Measurements from ENCODE around the gene DNM1.

- TF ChIP-seq POLR2AphosphoS5 (IDR thresholded peaks at IDR 0.05; ENCODE audit: insufficient read depth, low read depth, low read length) (no peak), MAX (IDR thresholded peaks at IDR 0.05; ENCODE audit: insufficient read depth, insufficient read length) (no peak)
- TF ChIP-seq, protein P1, sequence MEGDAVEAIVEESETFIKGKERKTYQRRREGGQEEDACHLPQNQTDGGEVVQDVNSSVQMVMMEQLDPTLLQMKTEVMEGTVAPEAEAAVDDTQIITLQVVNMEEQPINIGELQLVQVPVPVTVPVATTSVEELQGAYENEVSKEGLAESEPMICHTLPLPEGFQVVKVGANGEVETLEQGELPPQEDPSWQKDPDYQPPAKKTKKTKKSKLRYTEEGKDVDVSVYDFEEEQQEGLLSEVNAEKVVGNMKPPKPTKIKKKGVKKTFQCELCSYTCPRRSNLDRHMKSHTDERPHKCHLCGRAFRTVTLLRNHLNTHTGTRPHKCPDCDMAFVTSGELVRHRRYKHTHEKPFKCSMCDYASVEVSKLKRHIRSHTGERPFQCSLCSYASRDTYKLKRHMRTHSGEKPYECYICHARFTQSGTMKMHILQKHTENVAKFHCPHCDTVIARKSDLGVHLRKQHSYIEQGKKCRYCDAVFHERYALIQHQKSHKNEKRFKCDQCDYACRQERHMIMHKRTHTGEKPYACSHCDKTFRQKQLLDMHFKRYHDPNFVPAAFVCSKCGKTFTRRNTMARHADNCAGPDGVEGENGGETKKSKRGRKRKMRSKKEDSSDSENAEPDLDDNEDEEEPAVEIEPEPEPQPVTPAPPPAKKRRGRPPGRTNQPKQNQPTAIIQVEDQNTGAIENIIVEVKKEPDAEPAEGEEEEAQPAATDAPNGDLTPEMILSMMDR (IDR thresholded peaks at IDR 0.05; ENCODE audit: extremely low read depth in 1 of 2, insufficient read depth in 1 of 2, low read depth in 1 of 2, low read length in 2 of 2) = no peak
Measured at GRCh38 chr9:128271112-128271511, 67.9 kb downstream of the DNM1 start.
